Measurements from ENCODE around the gene FAM193A. TPM values are rescaled to one million over a fixed set of nuclear protein-coding genes. Genes with fewer than 3 reads are reported as not detected.
A peak's percentile ranks its signal among the peaks of the same experiment; 100 is the strongest.

The FAM193A gene
- total RNA-seq, 6 experiments from 2014 or later: 20.4 to 22.3 (median 20.8) TPM

GRCh38 chr4:2729533-2729875 is 193.1 kb downstream of the FAM193A start:
- Mint-ChIP-seq H3K4me1 (ENCODE audit: low read depth) (0 out of 2 replicates have a peak, but pooled peaks cover 2% of the 10 kb centered on the region), H3K36me3 (ENCODE audit: low read depth) (peaks cover 16% of the 10 kb centered on the region), H3K9me3 (no peaks in the 10 kb centered on the region), H3K4me3 (no peak overlapping the region), H3K27ac (no peak overlapping the region), H3K27me3 (ENCODE audit: insufficient read depth) (no peaks in the 10 kb centered on the region; the same call in 1 of the 2 replicates)
- DNase-seq: no peak
- TF ChIP-seq CTCF (IDR thresholded peaks at IDR 0.05): no peak

- peaks cover 15% of the 10 kb centered on the region for H3K9me3 Mint-ChIP-seq
- peaks cover 5% of the 10 kb centered on the region; the same call in 1 of the 2 replicates for H3K27me3 Mint-ChIP-seq (ENCODE audit: insufficient read depth)
- 0 out of 2 replicates have a peak, but pooled peaks cover 5% of the 10 kb centered on the region for H3K4me1 Mint-ChIP-seq (ENCODE audit: low read depth)
- H3K4me3 Mint-ChIP-seq: no peak overlapping the region
- peak overlapping the region; percentile 5; the same call in 1 of the 2 replicates for H3K27ac Mint-ChIP-seq
- DNase-seq: no peak
- TF ChIP-seq CTCF (IDR thresholded peaks at IDR 0.05): no peak
- peaks cover 40% of the 10 kb centered on the region for H3K36me3 Mint-ChIP-seq (ENCODE audit: low read depth)
Measured at GRCh38 chr4:2731907-2732317, 195.5 kb downstream of the FAM193A start.

DNA sequence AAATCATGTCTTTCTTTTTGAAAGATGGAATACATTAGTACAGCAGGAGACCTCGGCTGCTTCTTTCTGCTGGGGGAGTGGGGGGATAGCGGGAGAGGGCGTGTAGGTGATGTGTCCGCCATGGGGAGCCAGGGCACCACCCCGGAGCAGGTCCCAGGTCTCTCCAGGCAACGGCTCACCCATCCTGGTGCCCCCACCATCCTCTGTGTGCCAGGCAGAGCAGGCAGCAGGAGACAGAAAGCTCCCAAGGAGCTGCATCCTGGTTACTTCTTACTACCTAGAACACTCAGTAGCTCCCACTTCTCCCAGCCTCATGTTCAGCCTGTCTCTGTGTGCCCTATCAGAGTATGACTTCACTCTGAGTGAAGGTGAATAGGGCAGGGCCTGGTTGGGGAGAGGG is 196.1 kb downstream of the FAM193A start:
- no peak for TF ChIP-seq CTCF (IDR thresholded peaks at IDR 0.05)
- Mint-ChIP-seq H3K4me1 (ENCODE audit: low read depth) (0 out of 2 replicates have a peak, but pooled peaks cover 5% of the 10 kb centered on the region), H3K27ac (no peak overlapping the region), H3K9me3 (peaks cover 15% of the 10 kb centered on the region), H3K36me3 (ENCODE audit: low read depth) (peaks cover 40% of the 10 kb centered on the region), H3K27me3 (ENCODE audit: insufficient read depth) (peaks cover 5% of the 10 kb centered on the region; the same call in 1 of the 2 replicates), H3K4me3 (no peak overlapping the region)
- DNase-seq: no peak

DNA sequence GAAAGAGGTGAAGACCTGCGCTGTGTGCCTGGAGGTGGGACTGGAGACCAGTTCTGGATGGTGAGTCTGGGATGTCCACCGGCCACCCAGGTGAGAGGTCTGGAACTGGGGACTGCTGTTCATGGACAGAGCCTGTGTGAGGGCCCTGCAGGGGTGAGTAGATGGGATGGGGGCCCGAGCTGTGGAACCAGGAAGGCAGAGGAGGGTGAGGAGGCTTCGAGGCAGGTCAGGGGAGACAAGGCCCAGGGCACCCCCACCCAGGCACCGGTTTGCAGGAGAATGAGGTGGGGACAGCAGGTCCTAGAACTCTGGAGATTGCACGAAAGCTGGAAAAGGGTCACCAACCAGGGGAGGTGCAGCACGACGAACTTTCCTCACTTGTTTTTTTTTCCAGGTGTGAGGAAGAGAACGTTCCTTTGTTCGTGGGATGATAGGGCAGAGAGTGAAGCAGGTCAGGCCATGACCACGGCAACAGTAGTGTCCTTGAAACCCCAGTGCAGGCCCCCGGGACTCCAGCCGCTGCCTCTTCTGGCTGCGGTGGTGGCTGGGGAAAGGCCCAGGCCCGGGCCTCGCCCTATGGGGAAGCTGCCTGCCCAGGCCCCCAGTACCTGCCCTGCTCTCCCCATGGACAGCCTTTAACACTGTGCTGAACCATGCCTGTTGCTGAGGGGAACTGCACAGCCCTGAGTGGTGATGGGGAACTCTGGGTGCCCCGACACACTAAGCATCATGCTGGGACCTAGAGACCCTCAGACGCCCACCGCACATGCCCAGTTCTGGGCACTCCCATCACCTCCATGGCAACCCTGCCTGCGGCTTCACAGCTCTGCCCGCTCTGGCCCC is 196.8 kb downstream of the FAM193A start:
- no peak for DNase-seq

More for the DNA sequence above, 196.8 kb downstream of the FAM193A start:
- peaks cover 5% of the 10 kb centered on the region; the same call in 1 of the 2 replicates for H3K27me3 Mint-ChIP-seq (ENCODE audit: insufficient read depth)
- H3K36me3 Mint-ChIP-seq (ENCODE audit: low read depth): peaks cover 43% of the 10 kb centered on the region
- no peak overlapping the region for H3K27ac Mint-ChIP-seq
- peaks cover 7% of the 10 kb centered on the region; the same call in 1 of the 2 replicates for H3K4me1 Mint-ChIP-seq (ENCODE audit: low read depth)
- no peak overlapping the region for H3K4me3 Mint-ChIP-seq
- H3K9me3 Mint-ChIP-seq: peaks cover 15% of the 10 kb centered on the region
- TF ChIP-seq CTCF (IDR thresholded peaks at IDR 0.05): no peak
